ENCODE measurements around the gene RALGAPA2.

RALGAPA2 gene

GRCh38 chr20:20405623-20406022 lies 306.8 kb downstream of the RALGAPA2 start:
- no peak for DNase-seq (ENCODE audit: low read depth, low spot score)

GRCh38 chr20:20404633-20405032 lies 307.8 kb downstream of the RALGAPA2 start:
- DNase-seq (ENCODE audit: low read depth, low spot score), result no peak

GRCh38 chr20:20401991-20402390 lies 310.5 kb downstream of the RALGAPA2 start:
- DNase-seq (ENCODE audit: low read depth, low spot score), result no peak

- no peak for DNase-seq (ENCODE audit: low read depth, low spot score)
Observed at GRCh38 chr20:20399531-20400500, 312.6 kb downstream of the RALGAPA2 start.

GRCh38 chr20:20398123-20398522 lies 314.3 kb downstream of the RALGAPA2 start:
- no peak for DNase-seq (ENCODE audit: low read depth, low spot score)

GRCh38 chr20:20396794-20397193 lies 315.6 kb downstream of the RALGAPA2 start:
- no peak for DNase-seq (ENCODE audit: low read depth, low spot score)

GRCh38 chr20:20395903-20396568 lies 316.4 kb downstream of the RALGAPA2 start:
- no peak for DNase-seq (ENCODE audit: low read depth, low spot score)

GRCh38 chr20:20395087-20395486 lies 317.4 kb downstream of the RALGAPA2 start:
- no peak for DNase-seq (ENCODE audit: low read depth, low spot score)

- DNase-seq (ENCODE audit: low read depth, low spot score), result no peak
Observed at GRCh38 chr20:20393207-20394120, 319.0 kb downstream of the RALGAPA2 start.

- DNase-seq (ENCODE audit: low read depth, low spot score), result no peak
Observed at GRCh38 chr20:20391766-20392165, 320.7 kb downstream of the RALGAPA2 start.

- no peak for DNase-seq (ENCODE audit: low read depth, low spot score)
Observed at GRCh38 chr20:20391115-20391514, 321.3 kb downstream of the RALGAPA2 start.

- no peak for DNase-seq (ENCODE audit: low read depth, low spot score)
Observed at GRCh38 chr20:20390393-20390792, 322.1 kb downstream of the RALGAPA2 start.

- DNase-seq (ENCODE audit: low read depth, low spot score), result no peak
Observed at GRCh38 chr20:20386192-20386591, 326.3 kb downstream of the RALGAPA2 start.

GRCh38 chr20:20375862-20376261 lies 336.6 kb downstream of the RALGAPA2 start:
- DNase-seq (ENCODE audit: low read depth, low spot score), result no peak

- DNase-seq (ENCODE audit: low read depth, low spot score), result no peak
Observed at GRCh38 chr20:20373091-20373571, 339.3 kb downstream of the RALGAPA2 start.

- no peak for DNase-seq (ENCODE audit: low read depth, low spot score)
Observed at GRCh38 chr20:20371681-20372080, 340.8 kb downstream of the RALGAPA2 start.

GRCh38 chr20:20371083-20371482 lies 341.4 kb downstream of the RALGAPA2 start:
- no peak for DNase-seq (ENCODE audit: low read depth, low spot score)

- no peak for DNase-seq (ENCODE audit: low read depth, low spot score)
Observed at GRCh38 chr20:20370094-20370575, 342.3 kb downstream of the RALGAPA2 start.

GRCh38 chr20:20369250-20370093 lies 343.0 kb downstream of the RALGAPA2 start:
- no peak for DNase-seq (ENCODE audit: low read depth, low spot score)

Data from smooth muscle cell of the brain vasculature (primary cell).